Thoracic aorta (tissue), 2 donors: ENCODE data around the gene ABHD2. TPM values are rescaled to one million over a fixed set of nuclear protein-coding genes. Genes with fewer than 3 reads are reported as not detected.

ENCODE experiments used
- ATAC-seq: fragments of 150-250 bp; one replicate; pipeline ENCODE4 v1.8.0; 2017; ENCODE audit warnings: low read depth; ENCODE audit not compliant: insufficient number of reproducible peaks, low FRiP score
- DNase-seq: peaks from one replicate; pipeline ENCODE4 v3.0.0-alpha.2; 2020; ENCODE audit warnings: low spot score
- H3K27ac ChIP-seq, 2 donors: fragments of 200-600 bp; sonication (generic); 1 replicate in 1 of 2; 2 replicates in 1 of 2; pipeline ENCODE4 v1.5.1; 2016; ENCODE audit warnings: mild to moderate bottlenecking in 2 of 2, moderate library complexity in 2 of 2
- H3K27me3 ChIP-seq: fragments of 200-600 bp; sonication (generic); replicated peaks from 2 replicates; pipeline ENCODE4 v1.6.0; 2016; ENCODE audit warnings: mild to moderate bottlenecking; ENCODE audit not compliant: insufficient read depth
- H3K36me3 ChIP-seq: fragments of 200-600 bp; sonication (generic); one replicate; pipeline ENCODE4 v1.5.1; 2016
- H3K4me1 ChIP-seq, 2 donors: fragments of 200-600 bp; sonication (generic); 1 replicate in 1 of 2; 2 replicates in 1 of 2; pipeline versions ENCODE4 v1.5.1 to v1.6.0; 2016; ENCODE audit warnings: low read depth in 2 of 2, mild to moderate bottlenecking in 1 of 2; ENCODE audit not compliant: control insufficient read depth in 1 of 2
- H3K4me3 ChIP-seq: fragments of 200-600 bp; sonication (generic); 2 replicates; pipeline ENCODE4 v1.5.1; 2016; ENCODE audit warnings: mild to moderate bottlenecking
- H3K9me3 ChIP-seq: fragments of 200-600 bp; sonication (generic); 2 replicates; pipeline ENCODE4 v1.5.1; 2016
- CTCF ChIP-seq: fragments of 200-600 bp; sonication (generic); IDR thresholded peaks from one replicate; pipeline ENCODE4 v1.5.1; 2019; ENCODE audit warnings: antibody characterized with exemption
- total RNA-seq, 2 donors: library from RNA; depleted of rRNA; stranded (reverse); fragments of >200 nt; gene quantifications; one replicate each; pipeline versions ENCODE4 v1.1.0 to v1.2.3, GENCODE V29; 2016

ABHD2 gene
- total RNA-seq, 2 donors from 2014 or later, result 177 to 283 TPM

- Histone ChIP-seq H3K9me3 (no peaks in the 10 kb centered on the region), H3K4me3 (no peak overlapping the region), H3K36me3 (no peaks in the 10 kb centered on the region), H3K27me3 (no peaks in the 10 kb centered on the region), H3K27ac (peak overlapping the region; percentile 48 to 93), H3K4me1 (peaks cover 66 to 100% of the 10 kb centered on the region in 2 donors)
- ATAC-seq (no peak), DNase-seq (no peak)
- no peak for TF ChIP-seq CTCF
Observed at GRCh38 chr15:89099968-89100367, 11.7 kb downstream of the ABHD2 start.

GRCh38 chr15:89101302-89102193 lies 13.3 kb downstream of the ABHD2 start:
- Histone ChIP-seq H3K4me3 (peak overlapping the region; percentile 23), H3K27ac (peak overlapping the region; percentile 93), H3K36me3 (no peaks in the 10 kb centered on the region), H3K27me3 (no peaks in the 10 kb centered on the region), H3K9me3 (no peaks in the 10 kb centered on the region), H3K4me1 (peaks cover 61 to 99% of the 10 kb centered on the region in 2 donors)
- ATAC-seq, result peak; percentile 81
- DNase-seq, result peak; percentile 68
- TF ChIP-seq CTCF, result no peak

- Histone ChIP-seq H3K4me1 (peaks cover 52 to 99% of the 10 kb centered on the region in 2 donors), H3K36me3 (no peaks in the 10 kb centered on the region), H3K27ac (peak overlapping the region; percentile 93), H3K4me3 (no peak overlapping the region), H3K27me3 (no peaks in the 10 kb centered on the region), H3K9me3 (no peaks in the 10 kb centered on the region)
- DNase-seq, result no peak
- TF ChIP-seq CTCF, result no peak
- no peak for ATAC-seq
Observed at GRCh38 chr15:89103481-89104171, 15.4 kb downstream of the ABHD2 start.

GRCh38 chr15:89104172-89104564 lies 15.9 kb downstream of the ABHD2 start:
- peaks cover 53 to 98% of the 10 kb centered on the region in 2 donors for H3K4me1 ChIP-seq
- H3K4me3 ChIP-seq, result no peak overlapping the region
- no peak for DNase-seq
- ATAC-seq, result no peak
- peak overlapping the region; percentile 93 for H3K27ac ChIP-seq
- H3K36me3 ChIP-seq, result no peaks in the 10 kb centered on the region
- no peak for TF ChIP-seq CTCF
- H3K9me3 ChIP-seq, result no peaks in the 10 kb centered on the region
- H3K27me3 ChIP-seq, result no peaks in the 10 kb centered on the region

GRCh38 chr15:89105147-89105546 lies 16.9 kb downstream of the ABHD2 start:
- DNase-seq, result no peak
- Histone ChIP-seq H3K4me3 (no peak overlapping the region), H3K27ac (peak overlapping the region; percentile 93), H3K4me1 (peaks cover 53 to 91% of the 10 kb centered on the region in 2 donors), H3K27me3 (no peaks in the 10 kb centered on the region), H3K36me3 (no peaks in the 10 kb centered on the region), H3K9me3 (no peaks in the 10 kb centered on the region)
- ATAC-seq, result peak; percentile 18
- no peak for TF ChIP-seq CTCF
